Measurements from ENCODE around the gene S100A2. TPM values are rescaled to one million over a fixed set of nuclear protein-coding genes. Genes with fewer than 3 reads are reported as not detected.

Gene S100A2
- total and polyA plus RNA-seq, 7 donors, result 0.86 to 15.4 (median 1.1) TPM

GRCh38 chr1:153560241-153560640 is 5.4 kb downstream of the S100A2 start:
- Histone ChIP-seq H3K27ac (no peak overlapping the region), H3K4me1 (peaks cover under 1% of the 10 kb centered on the region), H3K4me3 (no peak overlapping the region), H3K36me3 (ENCODE audit: insufficient read depth in 1 of 2, low read depth in 1 of 2) (no peaks in the 10 kb centered on the region), H3K9me3 (no peaks in the 10 kb centered on the region), H3K27me3 (ENCODE audit: insufficient read depth in 3 of 3, low read length in 2 of 3) (no peaks in the 10 kb centered on the region)
- intact Hi-C loops (cut with DNase I), result no loop called here
- ATAC-seq, result no peak
- DNase-seq, result no peak
- 73 to 98% (median 98%) methylated on average over 2 of the region's 2 CpGs for WGBS, 3 donors
- TF ChIP-seq CTCF (IDR thresholded peaks at IDR 0.05), result no peak

GRCh38 chr1:153557877-153558276 is 7.8 kb downstream of the S100A2 start:
- no peak for DNase-seq
- Histone ChIP-seq H3K27ac (no peak overlapping the region), H3K27me3 (ENCODE audit: insufficient read depth in 3 of 3, low read length in 2 of 3) (no peaks in the 10 kb centered on the region), H3K4me1 (no peaks in the 10 kb centered on the region), H3K4me3 (no peak overlapping the region), H3K36me3 (ENCODE audit: insufficient read depth in 1 of 2, low read depth in 1 of 2) (no peaks in the 10 kb centered on the region), H3K9me3 (no peaks in the 10 kb centered on the region)
- intact Hi-C loops (cut with DNase I), result no loop called here
- ATAC-seq, result no peak
- WGBS, 3 donors, result 82 to 91% (median 91%) methylated on average over 3 of the region's 3 CpGs
- TF ChIP-seq CTCF (IDR thresholded peaks at IDR 0.05), result no peak

GRCh38 chr1:153556348-153556747 is 9.3 kb downstream of the S100A2 start:
- Histone ChIP-seq H3K4me3 (no peak overlapping the region), H3K27me3 (ENCODE audit: insufficient read depth in 3 of 3, low read length in 2 of 3) (no peaks in the 10 kb centered on the region), H3K36me3 (ENCODE audit: insufficient read depth in 1 of 2, low read depth in 1 of 2) (no peaks in the 10 kb centered on the region), H3K27ac (no peak overlapping the region), H3K9me3 (no peaks in the 10 kb centered on the region), H3K4me1 (no peaks in the 10 kb centered on the region)
- DNase-seq, result no peak
- no peak for TF ChIP-seq CTCF (IDR thresholded peaks at IDR 0.05)
- no peak for ATAC-seq
- WGBS, 3 donors, result 93 to 100% (median 97%) methylated on average over 1 of the region's 1 CpG
- intact Hi-C loops (cut with DNase I), result no loop called here

GRCh38 chr1:153553830-153554541 is 11.7 kb downstream of the S100A2 start:
- Histone ChIP-seq H3K9me3 (no peaks in the 10 kb centered on the region), H3K27me3 (ENCODE audit: insufficient read depth in 3 of 3, low read length in 2 of 3) (no peaks in the 10 kb centered on the region), H3K4me1 (peaks cover 8% of the 10 kb centered on the region), H3K36me3 (ENCODE audit: insufficient read depth in 1 of 2, low read depth in 1 of 2) (no peaks in the 10 kb centered on the region), H3K4me3 (no peak overlapping the region), H3K27ac (peak overlapping the region; percentile 30)
- ATAC-seq (no peak), DNase-seq (peak in 1 of 2 donors; percentile 26)
- 44 to 54% (median 44%) methylated on average over 2 of the region's 2 CpGs for WGBS, 3 donors
- intact Hi-C loops (cut with DNase I), result no loop called here
- no peak for TF ChIP-seq CTCF (IDR thresholded peaks at IDR 0.05)

- H3K27ac ChIP-seq, result no peak overlapping the region
- DNase-seq (peak in 1 of 2 donors; percentile 39), ATAC-seq (no peak)
- H3K4me3 ChIP-seq, result no peak overlapping the region
- H3K9me3 ChIP-seq, result no peaks in the 10 kb centered on the region
- H3K4me1 ChIP-seq, result peaks cover 8% of the 10 kb centered on the region
- H3K27me3 ChIP-seq (ENCODE audit: insufficient read depth in 3 of 3, low read length in 2 of 3), result no peaks in the 10 kb centered on the region
- WGBS, 3 donors, result 91 to 97% (median 94%) methylated on average over 12 of the region's 12 CpGs
- no peaks in the 10 kb centered on the region for H3K36me3 ChIP-seq (ENCODE audit: insufficient read depth in 1 of 2, low read depth in 1 of 2)
- intact Hi-C loops (cut with DNase I), result no loop called here
- TF ChIP-seq CTCF (IDR thresholded peaks at IDR 0.05), result no peak
Measured at GRCh38 chr1:153553096-153553495, 12.5 kb downstream of the S100A2 start.
